OCI-LY1 (cell line): ENCODE measurements around the gene CARD19.

Source experiments
- H2AFZ ChIP-seq: fragments of 200-600 bp; sonication (generic), shearing (Covaris generic); 2 replicates; pipeline ENCODE4 v1.6.0; 2014; ENCODE audit warnings: antibody characterized with exemption, mild to moderate bottlenecking, low read length
- H3F3A ChIP-seq: fragments of 200-600 bp; sonication (generic), shearing (Covaris generic); 2 replicates; pipeline ENCODE4 v1.6.0; 2014; ENCODE audit warnings: mild to moderate bottlenecking, antibody characterized with exemption, low read length, moderate library complexity; ENCODE audit not compliant: insufficient read depth
- H3K27ac ChIP-seq: fragments of 200-600 bp; sonication (generic); 2 replicates; pipeline ENCODE4 v1.5.1; 2014; ENCODE audit warnings: low read length, mixed run types, mild to moderate bottlenecking, low read depth; ENCODE audit not compliant: poor library complexity, severe bottlenecking
- H3K27me3 ChIP-seq: fragments of 200-600 bp; sonication (generic); 2 replicates; pipeline ENCODE4 v1.6.0; 2014; ENCODE audit warnings: antibody characterized with exemption, mild to moderate bottlenecking, low read length, moderate library complexity; ENCODE audit not compliant: insufficient read depth
- H3K36me3 ChIP-seq: fragments of 200-600 bp; sonication (generic); 2 replicates; pipeline ENCODE4 v1.6.1; 2014; ENCODE audit warnings: mild to moderate bottlenecking, antibody characterized with exemption, low read length, moderate library complexity, mixed read lengths; ENCODE audit not compliant: insufficient read depth
- H3K4me1 ChIP-seq: fragments of 200-600 bp; sonication (generic); 2 replicates; pipeline ENCODE4 v1.5.1; 2014; ENCODE audit warnings: mild to moderate bottlenecking, low read length, moderate library complexity; ENCODE audit not compliant: insufficient read depth, severe bottlenecking
- H3K4me2 ChIP-seq: fragments of 200-600 bp; sonication (generic), shearing (Covaris generic); 2 replicates; pipeline ENCODE4 v1.6.1; 2014; ENCODE audit warnings: low read length
- H3K4me3 ChIP-seq: fragments of 200-600 bp; sonication (generic); 2 replicates; pipeline ENCODE4 v1.5.1; 2014; ENCODE audit warnings: low read length, low read depth, mild to moderate bottlenecking, mixed read lengths; ENCODE audit not compliant: poor library complexity, severe bottlenecking
- H3K79me2 ChIP-seq: fragments of 200-600 bp; shearing (Covaris generic); 2 replicates; pipeline ENCODE4 v1.6.1; 2016; ENCODE audit warnings: mixed run types, low read length, mixed read lengths; ENCODE audit not compliant: insufficient read depth
- H3K9ac ChIP-seq: fragments of 200-600 bp; sonication (generic), shearing (Covaris generic); 2 replicates; pipeline ENCODE4 v1.6.1; 2014; ENCODE audit warnings: mild to moderate bottlenecking, low read length, mixed read lengths
- H3K9me2 ChIP-seq: fragments of 200-600 bp; sonication (generic), shearing (Covaris generic); 2 replicates; pipeline ENCODE4 v1.6.1; 2014; ENCODE audit warnings: low read depth, mild to moderate bottlenecking, low read length, mixed read lengths
- H3K9me3 ChIP-seq: fragments of 200-600 bp; shearing (Covaris generic); 2 replicates; pipeline ENCODE4 v1.6.1; 2014; ENCODE audit warnings: low read length, mixed read lengths
- H4K20me1 ChIP-seq: fragments of 200-600 bp; sonication (generic), shearing (Covaris generic); 2 replicates; pipeline ENCODE4 v1.6.0; 2016; ENCODE audit warnings: mild to moderate bottlenecking, low read length; ENCODE audit not compliant: insufficient read depth
- EZH2 ChIP-seq: fragments of 200-600 bp; sonication (generic), shearing (Covaris generic); IDR thresholded peaks from 2 replicates; pipeline ENCODE4 v1.8.0; 2017; ENCODE audit warnings: borderline replicate concordance, mixed run types, mild to moderate bottlenecking, antibody characterized with exemption, low read length, moderate library complexity, mixed read lengths
- TF ChIP-seq, protein P1 (sequence below): fragments of 200-600 bp; sonication (generic), shearing (Covaris generic); IDR thresholded peaks from 2 replicates; pipeline ENCODE4 v1.5.1; 2017; ENCODE audit warnings: mild to moderate bottlenecking, antibody characterized with exemption, low read length, moderate library complexity, mixed read lengths

Gene CARD19

DNA sequence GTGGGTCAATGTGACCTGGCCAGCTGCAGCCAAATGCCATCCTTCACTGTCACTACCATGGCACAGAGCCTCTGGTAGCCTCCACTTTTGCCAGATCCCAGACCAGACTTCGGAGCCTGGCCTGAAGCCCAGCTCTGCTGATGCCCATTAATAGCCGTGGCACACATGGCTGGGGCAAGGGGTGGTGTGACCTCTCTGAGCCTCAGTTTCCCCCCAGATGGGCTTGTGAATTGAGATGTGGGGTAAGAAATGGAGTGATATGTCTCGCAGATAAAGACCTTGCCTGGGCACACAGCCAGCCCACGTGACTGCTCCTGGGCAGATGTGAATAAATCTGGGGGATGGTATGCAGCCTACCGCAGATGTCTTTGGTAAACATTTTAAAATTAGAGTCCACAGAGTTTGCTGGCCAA, 23.6 kb upstream of the CARD19 start:
- Histone ChIP-seq H4K20me1 (no peaks in the 10 kb centered on the region), H3K4me2 (peak overlapping the region; percentile 46), H3K4me3 (peak overlapping the region; percentile 35), H3K4me1 (peaks cover 32% of the 10 kb centered on the region), H3K9ac (peak overlapping the region; percentile 51), H3K9me3 (no peaks in the 10 kb centered on the region), H2AFZ (no peak overlapping the region), H3K79me2 (peaks cover 14% of the 10 kb centered on the region), H3K27ac (peak overlapping the region; percentile 89), H3K36me3 (peaks cover 71% of the 10 kb centered on the region), H3F3A (no peaks in the 10 kb centered on the region), H3K9me2 (no peaks in the 10 kb centered on the region), H3K27me3 (no peaks in the 10 kb centered on the region)
- TF ChIP-seq, protein P1, sequence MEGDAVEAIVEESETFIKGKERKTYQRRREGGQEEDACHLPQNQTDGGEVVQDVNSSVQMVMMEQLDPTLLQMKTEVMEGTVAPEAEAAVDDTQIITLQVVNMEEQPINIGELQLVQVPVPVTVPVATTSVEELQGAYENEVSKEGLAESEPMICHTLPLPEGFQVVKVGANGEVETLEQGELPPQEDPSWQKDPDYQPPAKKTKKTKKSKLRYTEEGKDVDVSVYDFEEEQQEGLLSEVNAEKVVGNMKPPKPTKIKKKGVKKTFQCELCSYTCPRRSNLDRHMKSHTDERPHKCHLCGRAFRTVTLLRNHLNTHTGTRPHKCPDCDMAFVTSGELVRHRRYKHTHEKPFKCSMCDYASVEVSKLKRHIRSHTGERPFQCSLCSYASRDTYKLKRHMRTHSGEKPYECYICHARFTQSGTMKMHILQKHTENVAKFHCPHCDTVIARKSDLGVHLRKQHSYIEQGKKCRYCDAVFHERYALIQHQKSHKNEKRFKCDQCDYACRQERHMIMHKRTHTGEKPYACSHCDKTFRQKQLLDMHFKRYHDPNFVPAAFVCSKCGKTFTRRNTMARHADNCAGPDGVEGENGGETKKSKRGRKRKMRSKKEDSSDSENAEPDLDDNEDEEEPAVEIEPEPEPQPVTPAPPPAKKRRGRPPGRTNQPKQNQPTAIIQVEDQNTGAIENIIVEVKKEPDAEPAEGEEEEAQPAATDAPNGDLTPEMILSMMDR: no peak
- no peak for TF ChIP-seq EZH2

DNA sequence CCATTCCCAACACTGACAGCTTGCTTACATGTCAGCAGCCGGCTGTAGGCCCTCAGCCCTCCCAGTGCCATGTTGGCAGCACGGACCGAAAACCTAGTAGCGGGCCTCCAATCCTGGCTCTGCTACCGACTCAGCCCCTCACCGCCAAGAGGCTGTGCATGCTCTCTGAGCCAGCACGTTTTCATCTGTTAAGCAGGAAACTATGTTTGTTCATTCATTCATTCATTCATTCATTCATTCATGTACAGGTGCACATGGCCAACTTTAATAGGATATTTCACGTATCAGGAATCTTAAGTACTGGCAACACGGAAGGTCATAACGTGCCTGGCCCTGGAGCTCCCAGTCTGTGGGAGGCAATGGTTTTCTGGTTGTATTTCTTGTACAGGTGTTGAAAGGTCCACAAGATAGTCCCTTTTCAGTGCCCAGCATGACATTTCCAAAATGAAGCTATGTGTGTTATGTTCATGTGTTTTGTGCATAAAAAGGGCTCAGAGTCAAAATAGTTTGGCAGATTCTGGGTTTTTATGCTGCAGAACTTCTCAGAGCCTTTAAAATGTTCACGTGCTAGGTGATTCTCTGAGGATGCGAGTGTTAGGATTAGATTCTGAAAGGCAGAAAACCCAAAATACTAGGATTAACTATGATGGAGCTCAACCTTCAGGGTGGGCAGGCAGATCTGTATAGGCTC, 19.8 kb upstream of the CARD19 start:
- TF ChIP-seq, protein P1: no peak
- no peak for TF ChIP-seq EZH2
- Histone ChIP-seq H3K9me2 (no peaks in the 10 kb centered on the region), H3K9ac (no peak overlapping the region), H3K27ac (no peak overlapping the region), H3F3A (no peaks in the 10 kb centered on the region), H3K4me2 (no peak overlapping the region), H3K36me3 (peaks cover 64% of the 10 kb centered on the region), H3K79me2 (no peaks in the 10 kb centered on the region), H3K9me3 (no peaks in the 10 kb centered on the region), H2AFZ (no peak overlapping the region), H3K4me3 (no peak overlapping the region), H4K20me1 (no peaks in the 10 kb centered on the region), H3K4me1 (peaks cover 30% of the 10 kb centered on the region), H3K27me3 (no peaks in the 10 kb centered on the region)

DNA sequence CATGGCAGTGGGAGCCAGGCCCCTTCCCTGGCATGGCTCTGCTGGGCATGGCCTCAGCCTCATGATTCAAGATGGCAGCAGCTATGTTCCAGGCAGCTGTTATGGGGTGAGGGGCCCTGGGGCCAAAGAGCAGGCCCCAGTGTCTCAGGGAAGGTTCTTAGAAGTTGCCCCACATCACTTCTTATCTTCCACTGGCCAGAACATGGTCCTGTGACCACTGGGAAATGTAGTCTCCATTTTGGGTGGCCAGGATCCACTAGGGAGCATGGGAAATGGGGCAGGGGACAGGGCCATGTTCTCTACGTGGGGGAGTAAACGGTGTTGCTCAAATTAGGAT, 19.3 kb upstream of the CARD19 start:
- Histone ChIP-seq H3K27me3 (no peaks in the 10 kb centered on the region), H3K36me3 (peaks cover 64% of the 10 kb centered on the region), H3K9ac (no peak overlapping the region), H3F3A (no peaks in the 10 kb centered on the region), H3K4me2 (no peak overlapping the region), H3K9me2 (no peaks in the 10 kb centered on the region), H2AFZ (no peak overlapping the region), H3K27ac (no peak overlapping the region), H3K9me3 (no peaks in the 10 kb centered on the region), H3K79me2 (no peaks in the 10 kb centered on the region), H3K4me1 (peaks cover 24% of the 10 kb centered on the region), H4K20me1 (no peaks in the 10 kb centered on the region), H3K4me3 (no peak overlapping the region)
- TF ChIP-seq EZH2: no peak
- TF ChIP-seq, protein P1: no peak
